Anterior cingulate cortex (tissue), 58 donors: ENCODE results near the gene MAML2.
"Not testable (repeated sequence)": the region's sequence is repeated elsewhere in the genome, so short reads cannot be mapped to it uniquely, and the experiment has no call there.

Source experiments
- DNase-seq, 58 donors: peaks; one replicate each; lab custom pipeline; 2025; lab: John Stamatoyannopoulos, UW

MAML2 gene

DNA sequence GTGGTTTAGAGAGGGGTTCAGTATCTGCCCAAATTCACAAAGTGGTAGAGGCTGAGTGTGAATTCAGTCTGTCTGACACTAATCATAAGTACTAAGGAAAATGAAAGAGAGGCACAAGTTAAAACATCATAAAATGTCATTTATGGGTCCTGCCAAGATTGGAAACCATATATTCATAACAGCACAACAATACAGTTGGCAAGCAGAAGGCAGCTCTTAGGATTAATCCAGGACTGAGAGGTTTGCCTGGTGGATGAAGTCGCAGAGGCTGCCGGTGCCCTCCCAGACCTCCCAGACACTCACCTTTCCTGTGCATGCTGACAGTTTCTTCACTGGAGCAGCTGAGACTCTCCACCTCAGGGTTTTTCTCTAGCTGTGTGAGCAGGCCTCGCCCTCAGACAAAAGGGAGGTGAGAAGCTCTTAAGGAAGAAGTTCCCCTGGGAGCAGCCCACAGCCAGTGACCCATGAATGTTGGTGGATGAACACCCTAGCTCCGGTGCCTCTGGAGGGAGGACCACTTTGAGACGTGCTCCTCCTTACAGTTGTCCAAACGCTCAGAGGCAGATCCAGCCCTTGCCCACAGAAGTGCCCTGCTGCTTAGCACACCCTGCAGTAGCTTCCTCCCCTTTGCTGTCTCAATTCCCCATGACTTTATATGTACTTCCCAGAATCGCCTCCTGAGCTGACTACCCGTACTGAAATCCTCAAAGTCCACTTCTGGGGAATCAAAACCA lies 43.7 kb downstream of the MAML2 start:
- DNase-seq = no peak

DNA sequence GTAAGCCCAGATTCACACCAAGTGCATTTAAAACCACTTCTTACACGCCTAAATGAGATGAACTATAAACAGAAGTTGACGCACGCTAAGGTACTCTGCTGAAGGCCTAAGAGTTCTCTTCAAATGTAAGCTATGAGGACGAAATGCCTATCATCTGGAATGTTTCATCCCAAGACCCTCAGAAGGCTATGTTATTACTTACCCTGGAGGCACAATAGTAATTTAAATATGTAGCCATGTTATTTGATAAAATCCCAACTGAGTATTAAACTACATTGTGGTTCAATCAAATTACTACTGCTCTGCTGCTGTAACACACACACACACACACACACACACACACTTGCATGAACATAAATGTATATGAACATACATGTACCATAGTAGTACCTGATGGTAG lies 47.6 kb downstream of the MAML2 start:
- no peak for DNase-seq

DNA sequence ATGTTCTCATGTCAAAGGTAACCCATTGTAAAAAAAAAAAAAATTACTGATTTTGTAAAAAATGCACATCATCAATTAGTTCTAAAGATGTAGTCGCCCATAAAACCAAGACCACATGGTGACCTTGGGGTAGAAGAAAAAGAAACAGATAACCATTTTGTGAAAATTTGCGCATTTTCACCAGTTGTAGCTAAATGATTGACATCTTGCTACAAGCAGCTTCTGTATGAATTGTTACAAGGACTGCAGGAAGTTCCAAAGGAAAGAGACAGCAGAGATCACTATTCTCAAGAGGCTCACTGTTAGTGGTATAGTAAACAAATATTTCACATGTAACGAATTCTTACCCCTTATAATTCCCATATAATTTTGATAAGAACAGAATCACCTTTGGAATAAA lies 48.7 kb downstream of the MAML2 start:
- no peak for DNase-seq

DNA sequence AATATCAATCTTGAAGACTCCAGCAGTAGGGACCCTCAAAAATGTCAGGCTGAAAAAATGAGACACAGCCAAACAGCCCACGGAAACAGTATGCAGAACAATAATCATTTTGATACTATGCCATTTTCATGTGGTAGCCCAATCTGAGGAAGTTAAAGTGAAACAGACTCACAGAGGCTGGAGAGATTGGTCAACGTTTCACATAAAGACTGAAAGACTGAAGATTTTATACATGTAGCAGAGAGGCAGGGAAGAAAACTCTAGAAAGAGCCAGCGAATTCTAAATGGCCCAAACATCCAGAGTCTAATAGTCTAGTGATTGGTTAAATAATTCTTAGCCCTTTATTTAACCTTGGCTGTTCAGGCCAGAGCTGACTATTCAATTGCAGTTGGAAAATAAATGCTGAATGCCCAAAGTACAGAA lies 49.4 kb downstream of the MAML2 start:
- peak in 1 of 58 donors; percentile 19 for DNase-seq

DNA sequence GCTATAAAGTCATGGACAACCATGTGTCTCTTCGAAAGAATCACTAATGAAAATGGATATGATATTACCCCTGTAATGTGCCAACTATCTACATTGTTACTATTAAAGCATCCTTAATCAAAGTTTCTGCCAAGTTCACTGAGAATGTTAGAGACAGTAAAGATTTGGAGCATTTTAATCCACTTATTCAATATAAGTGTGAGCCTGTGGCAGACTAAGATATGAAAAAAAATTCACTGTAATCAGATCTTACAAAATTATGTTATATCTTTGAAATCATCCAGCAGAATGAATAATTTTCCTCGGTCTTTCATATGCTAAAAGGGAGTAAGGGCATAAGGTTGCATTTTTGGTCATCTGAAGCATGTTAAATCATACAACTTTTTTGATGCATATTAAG lies 49.9 kb downstream of the MAML2 start:
- DNase-seq = no peak

DNA sequence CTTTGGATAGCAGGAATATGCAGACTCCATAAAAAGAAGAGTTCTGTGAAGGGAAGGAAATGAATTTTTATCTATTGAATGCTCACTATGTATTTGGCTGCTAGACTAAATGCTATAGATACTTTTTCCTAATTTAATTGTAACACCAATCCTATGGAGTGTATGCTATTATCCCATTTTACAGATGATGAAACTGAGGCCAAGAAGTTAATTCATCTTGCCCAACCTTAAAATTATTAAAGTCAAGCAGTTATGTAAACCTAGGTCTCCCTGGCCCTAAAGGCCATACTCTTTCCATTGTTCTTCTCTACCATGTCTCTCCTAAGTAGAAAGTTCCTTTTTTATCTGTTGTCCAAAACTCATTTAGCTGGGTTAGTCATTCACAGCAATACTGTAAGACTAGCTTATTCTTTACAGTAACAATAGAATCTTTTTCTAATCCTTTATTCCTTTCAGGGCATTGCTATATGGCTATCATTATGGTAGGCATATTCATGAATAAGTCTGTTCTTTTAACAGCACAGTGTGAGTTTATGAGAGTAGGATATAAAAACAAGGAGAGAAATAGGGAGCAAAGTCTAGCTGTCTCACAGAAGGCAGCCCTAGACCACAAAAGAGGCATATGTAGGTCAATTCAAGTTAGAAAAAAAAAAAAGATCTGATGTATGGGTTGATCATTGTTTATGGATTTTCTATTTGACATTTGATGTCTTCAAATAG lies 50.5 kb downstream of the MAML2 start:
- DNase-seq = no peak

DNA sequence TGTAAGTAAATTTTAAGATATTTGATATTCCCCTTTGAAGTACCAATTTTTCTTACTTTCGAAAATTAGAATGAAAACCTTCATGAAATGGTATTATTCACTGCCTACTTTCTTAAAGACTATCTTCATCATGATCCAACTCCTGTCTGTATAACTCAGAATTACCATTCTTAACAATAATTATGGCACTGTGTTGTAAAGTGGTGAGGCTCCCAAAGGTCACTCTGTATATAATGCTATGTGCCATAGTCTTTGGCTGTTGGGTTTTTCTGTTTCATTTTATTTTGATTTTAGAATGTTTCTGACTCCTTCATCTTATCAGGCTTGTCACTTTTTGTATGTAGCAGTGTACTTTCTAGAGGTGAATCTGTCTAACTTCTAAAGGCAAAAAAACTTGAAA lies 52.4 kb downstream of the MAML2 start:
- no peak for DNase-seq

DNA sequence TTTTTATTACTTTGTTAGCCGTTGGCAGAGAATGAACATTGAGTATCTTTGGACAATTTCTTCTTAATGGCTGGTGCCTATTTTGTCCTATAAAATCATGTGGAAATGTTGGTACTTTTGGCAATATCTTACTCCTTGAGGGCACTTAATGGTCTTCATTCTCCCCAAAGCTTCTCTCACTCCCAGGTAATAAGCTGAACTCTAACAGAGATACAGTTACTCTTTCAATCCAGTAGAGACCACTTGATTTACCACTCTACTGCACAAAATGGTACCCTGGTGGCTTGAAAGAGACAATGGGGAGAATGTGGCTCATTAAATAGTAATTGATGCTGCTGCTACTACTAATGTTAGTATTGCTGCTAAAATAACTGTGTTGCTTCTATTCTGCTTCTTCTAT lies 53.0 kb downstream of the MAML2 start:
- DNase-seq = no peak

DNA sequence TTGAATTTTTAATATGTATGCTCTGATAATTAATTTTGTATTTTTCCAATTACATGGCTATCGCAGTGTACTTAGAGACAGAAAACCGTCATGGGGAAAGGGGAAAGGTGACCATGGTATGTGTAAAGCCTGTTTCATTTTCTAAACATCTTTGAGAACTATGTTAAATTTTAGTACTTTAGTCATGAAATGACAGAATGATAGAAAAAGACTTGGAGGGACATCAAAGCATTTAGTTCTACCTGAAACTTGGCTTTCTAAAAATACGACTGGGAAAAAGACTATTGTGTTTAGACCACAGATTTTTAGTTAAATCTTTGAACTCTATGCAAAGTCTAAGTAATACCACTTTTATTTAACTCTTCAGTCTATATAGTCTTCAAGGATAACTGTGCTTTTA lies 54.1 kb downstream of the MAML2 start:
- no peak for DNase-seq

DNA sequence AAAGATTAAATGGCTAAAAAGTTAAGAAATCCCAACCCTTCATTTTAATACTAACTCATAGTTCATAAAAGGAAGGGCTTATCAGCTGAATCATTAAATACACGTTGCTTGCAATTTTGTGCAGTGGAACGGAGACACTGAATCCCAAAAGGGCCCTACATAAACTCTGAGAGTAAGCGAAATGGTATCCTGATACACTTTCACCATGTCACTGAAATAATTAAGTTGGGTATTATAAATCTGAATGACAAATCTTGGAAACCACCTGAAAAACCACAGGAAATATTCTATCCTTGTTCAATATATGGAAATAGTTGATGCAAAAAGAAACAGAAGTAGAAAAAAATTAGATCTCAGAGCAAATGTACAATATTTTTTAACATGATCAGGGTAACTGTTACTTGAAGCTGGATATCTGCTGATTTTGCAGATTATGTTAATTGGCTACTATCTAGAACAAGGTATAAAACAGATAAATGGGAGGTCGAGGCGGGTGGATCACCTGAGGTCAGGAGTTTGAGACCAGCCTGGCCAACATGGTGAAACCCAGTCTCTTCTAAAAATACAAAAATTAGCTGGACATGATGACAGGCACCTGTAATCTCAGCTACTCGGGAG lies 55.1 kb downstream of the MAML2 start:
- no peak for DNase-seq

DNA sequence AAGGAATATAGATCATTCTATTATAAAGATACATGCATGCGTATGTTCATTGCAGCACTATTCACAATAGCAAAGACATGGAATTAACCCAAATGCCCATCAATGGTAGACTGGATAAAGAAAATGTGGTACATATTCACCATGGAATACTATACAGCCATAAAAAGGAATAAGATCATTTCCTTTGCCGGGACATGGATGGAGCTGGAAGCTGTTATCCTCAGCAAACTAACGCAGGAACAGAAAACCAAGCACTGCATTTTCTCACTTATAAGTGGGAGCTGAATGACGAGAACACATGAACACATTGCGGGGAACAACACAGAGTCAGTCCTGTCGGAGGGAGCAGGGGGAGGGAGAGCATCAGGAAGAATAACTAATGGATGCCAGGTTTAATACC lies 57.0 kb downstream of the MAML2 start:
- not testable (repeated sequence) for DNase-seq

DNA sequence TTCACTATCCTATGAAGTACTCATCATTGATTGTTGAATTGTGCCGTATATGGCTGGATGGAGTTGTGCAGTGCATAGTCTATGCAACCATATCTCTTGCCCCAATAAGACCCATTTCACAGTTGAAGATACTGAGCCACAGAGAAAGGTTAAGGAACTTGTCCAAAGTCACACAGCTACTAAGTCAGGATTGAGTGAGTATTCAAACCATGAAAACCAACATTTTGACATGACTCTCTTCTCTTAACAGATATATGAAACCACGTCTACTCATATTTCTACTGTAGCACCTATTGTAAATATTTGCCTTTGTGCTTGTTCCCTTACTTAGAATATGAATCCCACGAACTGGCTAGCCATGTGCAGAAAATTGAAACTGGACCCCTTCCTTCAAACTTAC lies 58.1 kb downstream of the MAML2 start:
- no peak for DNase-seq

DNA sequence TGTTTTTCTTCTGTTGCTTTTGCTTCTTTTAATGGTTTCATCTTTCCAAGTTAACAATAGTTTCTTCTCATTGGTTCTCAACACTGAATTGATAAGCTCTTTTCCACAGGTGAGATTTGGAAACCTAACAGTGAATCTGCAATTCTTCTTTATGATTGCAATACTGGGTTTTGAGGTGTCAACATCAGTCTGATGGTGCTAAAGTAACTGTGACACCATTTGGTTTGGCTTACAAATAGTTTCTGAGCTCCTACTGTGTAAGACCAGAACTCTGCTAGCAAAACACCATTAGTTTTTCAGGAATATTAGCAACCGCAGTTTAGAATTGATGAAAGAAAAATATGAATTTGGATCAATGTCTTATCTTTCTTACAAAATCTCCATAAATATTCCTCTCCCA lies 58.6 kb downstream of the MAML2 start:
- no peak for DNase-seq

DNA sequence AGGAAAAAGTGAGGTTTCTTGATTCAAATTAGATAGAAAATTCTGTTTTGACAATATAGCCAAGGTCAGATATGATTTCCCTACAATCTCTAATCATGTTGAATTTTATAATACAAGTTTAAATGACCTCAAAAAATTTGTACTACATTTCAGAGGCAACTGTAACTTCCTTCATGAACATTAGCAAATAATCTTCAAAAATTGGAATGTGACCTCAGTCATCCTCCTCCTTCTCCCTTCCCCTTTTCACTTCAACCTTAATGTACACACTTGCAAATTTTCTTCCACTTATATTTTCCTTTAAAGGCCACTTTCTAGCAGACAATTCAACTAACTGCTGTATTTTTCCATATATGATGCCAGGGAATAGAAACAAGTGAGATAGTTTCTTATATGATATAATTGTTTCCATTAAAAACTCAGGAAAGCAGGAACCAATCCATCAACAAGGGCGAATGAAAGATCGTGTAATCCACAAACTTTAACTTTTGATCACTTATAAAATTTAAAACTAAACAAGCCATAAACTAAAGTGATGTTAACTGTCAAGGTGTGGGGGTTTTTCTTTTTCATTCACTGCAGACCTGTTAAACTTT lies 60.3 kb downstream of the MAML2 start:
- DNase-seq = no peak

DNA sequence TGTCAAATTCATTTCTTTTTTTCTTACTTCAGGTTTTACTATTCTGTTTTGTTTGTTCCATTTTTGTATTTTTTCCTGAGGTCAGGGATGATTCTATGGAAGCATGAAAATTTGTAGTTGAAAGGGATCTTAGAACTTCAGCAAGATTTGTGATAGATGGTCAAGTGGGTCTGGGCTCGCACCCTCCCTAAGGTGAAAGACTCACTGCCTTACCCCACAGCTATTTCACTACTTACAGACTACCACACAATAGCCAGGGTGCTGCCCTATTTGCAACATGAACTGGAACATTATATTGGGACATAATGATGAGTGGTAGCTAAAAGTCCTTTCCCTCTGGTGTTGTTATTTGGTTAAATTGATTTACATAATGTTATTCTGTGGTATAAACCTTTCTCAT lies 62.6 kb downstream of the MAML2 start:
- no peak for DNase-seq

DNA sequence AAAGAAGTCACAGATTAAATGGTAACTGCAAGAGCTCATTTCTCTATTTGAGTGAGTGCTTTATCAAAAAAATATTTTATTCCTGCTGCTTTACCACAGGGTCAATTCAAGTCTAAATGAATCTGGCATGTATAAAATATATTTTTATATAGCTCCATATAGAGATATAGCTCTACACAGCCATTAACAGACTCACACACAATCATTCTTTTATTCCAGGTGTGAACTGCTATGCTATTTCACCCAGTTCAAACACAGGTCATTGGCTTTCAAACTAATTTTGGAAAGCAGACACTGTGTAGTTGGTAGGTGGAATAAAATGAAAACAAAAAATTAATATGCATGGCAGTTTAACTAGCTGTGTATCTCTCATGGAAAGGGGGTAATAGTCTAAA lies 63.1 kb downstream of the MAML2 start:
- no peak for DNase-seq

DNA sequence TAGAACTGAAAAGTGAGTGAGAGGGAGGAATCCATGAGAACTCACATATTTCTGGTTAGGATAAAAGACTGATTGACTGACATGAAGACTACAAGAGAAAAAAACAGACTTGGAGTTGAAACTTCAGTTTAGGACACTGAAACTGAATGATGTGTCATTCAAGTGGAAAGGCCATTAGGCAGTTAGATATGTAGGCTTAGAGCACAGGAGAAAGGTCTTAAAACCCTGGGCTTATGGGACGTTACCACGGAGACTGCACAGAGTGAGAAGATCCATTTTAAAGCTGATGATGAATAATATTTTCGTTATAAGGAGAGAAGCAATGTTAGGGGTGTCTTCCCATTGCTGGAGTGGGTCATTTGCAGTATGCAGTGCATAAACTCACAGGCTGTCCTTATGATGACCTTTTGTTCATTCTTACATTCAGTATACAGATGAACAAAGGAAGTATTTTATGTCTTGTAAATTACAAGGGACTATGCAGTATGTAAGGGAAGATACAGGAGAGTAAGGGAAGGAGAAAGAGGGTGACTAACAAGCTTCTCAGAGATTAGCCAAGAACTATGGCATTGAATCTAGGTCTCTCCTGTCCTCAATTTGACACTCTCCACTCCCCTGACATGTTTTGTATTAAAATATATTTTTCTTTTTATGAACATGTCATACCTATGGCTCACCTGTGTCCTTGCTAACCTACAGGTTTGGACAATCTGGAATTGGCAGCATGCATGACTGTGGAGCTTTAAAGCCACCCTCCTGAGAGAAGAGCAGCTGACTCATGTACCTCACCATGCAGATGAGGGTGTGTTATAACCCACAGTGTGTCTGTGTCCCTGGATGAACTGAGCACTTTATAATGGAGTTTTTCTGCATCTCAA lies 63.7 kb downstream of the MAML2 start:
- no peak for DNase-seq

DNA sequence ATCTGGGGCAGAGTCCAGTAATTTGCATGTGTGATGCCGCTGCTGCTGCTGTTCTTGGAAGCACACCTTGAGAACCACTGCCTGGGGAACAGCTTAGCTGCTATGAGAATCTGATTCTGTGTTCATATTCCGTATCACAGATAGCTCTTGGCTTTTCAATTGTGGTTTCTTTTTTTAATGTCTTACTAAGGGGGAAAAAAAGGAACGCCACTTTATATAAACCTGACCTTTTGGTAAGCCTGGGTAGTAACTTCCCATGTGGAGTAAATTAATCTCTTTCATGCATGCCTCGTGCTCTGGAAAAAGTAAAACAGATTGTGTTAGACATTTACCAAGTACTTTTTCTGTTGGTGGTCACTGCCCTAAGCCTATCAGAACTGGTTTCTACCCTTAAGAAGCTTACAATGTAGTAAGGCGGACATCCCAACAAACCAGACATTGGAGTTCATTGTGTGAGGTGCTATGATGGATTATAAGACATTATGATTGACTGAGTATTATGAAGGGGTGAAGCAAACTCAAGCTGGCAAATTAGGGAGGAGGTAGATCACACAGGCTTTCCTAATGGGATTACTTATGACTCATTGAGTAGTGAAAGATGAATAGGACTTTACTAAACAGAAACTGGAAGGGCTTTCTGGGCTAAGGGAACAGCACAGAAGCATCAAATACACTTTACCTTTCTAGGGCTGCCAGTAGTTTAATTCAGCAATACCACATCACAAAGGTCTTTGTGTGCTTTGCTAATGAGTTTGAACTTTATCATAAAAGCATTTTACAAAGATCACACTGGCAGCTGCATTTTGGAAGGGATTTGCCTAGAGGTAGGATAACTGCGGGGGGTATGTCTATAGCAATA lies 64.7 kb downstream of the MAML2 start:
- DNase-seq = no peak

DNA sequence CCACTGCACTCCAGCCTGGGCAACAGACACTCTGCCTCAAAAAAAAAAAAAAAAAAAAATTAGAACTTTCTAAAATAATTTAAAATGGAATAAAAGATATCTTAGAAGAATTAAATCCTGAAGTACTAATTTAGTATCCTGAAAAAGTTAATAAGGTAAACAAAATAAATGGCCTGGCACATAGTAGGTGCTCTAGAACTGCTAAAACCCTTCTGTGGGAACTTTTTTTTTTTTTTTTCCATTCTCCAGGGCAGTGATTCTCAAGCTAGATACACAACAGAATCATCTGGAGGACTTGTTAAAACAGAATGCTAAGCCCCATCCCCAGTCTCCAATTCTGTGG lies 65.3 kb downstream of the MAML2 start:
- no peak for DNase-seq

DNA sequence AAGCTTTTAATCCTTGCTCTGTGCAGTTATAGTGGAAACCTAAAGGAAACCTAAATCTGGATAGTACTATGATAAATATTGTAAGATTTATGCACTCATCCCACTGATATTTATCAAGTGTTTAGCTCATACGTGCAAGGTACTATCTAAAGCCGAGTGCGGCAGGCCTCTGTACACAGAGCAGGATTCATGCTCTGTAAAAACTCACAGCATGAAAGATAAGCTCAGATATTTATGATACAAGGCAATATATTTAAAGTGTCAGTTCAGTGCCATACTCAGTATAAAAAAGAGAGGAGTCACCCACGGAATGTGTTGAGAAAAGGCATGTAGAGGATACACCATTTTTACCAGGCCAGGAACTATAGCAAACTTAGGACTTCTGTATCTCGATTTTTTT lies 66.2 kb downstream of the MAML2 start:
- no peak for DNase-seq
